ENCODE measurements around the gene DOK3. TPM values are rescaled to one million over a fixed set of nuclear protein-coding genes. Genes with fewer than 3 reads are reported as not detected.

The DOK3 gene, protein sequence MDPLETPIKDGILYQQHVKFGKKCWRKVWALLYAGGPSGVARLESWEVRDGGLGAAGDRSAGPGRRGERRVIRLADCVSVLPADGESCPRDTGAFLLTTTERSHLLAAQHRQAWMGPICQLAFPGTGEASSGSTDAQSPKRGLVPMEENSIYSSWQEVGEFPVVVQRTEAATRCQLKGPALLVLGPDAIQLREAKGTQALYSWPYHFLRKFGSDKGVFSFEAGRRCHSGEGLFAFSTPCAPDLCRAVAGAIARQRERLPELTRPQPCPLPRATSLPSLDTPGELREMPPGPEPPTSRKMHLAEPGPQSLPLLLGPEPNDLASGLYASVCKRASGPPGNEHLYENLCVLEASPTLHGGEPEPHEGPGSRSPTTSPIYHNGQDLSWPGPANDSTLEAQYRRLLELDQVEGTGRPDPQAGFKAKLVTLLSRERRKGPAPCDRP
- polyA plus RNA-seq (2014; cell fraction: cytosol; rRNA removed), result 3.6 and 10.6 TPM in 2 replicates
- polyA plus RNA-seq (2014; cell fraction: nucleus; rRNA removed), result 39.9 and 78.7 TPM in 2 replicates

DNA sequence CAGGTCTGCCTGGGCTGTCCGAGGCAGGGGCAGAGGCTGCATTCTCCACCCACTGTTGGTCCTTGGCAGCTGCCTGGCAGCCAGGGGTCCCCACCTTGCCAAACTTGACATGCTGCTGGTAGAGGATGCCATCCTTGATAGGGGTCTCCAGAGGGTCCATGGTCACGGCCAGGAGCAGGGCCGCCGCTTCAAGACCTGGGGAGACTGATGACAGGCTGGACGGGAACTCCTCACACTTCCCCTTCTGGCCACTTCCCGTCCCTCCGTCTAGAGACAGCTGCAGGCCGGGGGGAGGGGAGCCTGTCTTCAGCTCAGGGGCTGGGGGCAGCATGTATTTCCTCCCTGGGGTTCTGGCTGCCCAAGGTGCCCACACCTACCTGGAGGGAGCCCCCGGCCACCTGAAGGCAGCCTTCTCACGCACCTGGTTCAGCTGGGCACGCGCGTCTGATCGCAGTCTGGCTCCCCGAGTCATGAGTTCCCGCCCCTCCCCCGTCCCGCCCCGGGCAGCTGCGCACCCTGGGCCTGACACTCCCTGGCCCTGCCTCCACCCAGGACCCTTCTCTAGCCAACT is at the start of gene DOK3:
DOK3 (minus strand) TSS at position 446 of the 571 bp plus-strand sequence; CDS start at position 160, 286 bp downstream.
- no peak for DNase-seq (ENCODE audit: low spot score)

DNA sequence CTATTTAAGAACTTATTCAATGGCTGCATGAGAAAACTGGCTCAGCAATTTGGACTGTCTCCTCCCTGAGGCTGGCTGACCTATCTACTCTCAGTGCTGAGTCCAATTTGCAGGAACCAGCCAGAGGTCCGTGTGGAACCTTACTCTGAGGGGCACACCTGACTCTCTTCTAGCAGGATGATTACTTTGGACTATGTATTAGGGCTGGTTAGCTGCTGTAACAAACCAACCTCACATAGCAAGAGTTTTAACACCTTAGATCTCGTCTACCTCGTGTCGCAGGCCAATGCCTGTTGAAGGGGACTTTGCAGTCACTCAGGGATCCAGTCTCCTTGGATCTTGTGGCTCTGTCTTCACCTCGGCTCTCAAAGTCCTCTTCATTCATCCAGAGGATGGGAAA is 48.2 kb upstream of the DOK3 start:
- DNase-seq (ENCODE audit: low spot score), result no peak

- peak; percentile 56 for DNase-seq (ENCODE audit: low spot score)
Measured at GRCh38 chr5:177557041-177557647, 47.5 kb upstream of the DOK3 start.

DNA sequence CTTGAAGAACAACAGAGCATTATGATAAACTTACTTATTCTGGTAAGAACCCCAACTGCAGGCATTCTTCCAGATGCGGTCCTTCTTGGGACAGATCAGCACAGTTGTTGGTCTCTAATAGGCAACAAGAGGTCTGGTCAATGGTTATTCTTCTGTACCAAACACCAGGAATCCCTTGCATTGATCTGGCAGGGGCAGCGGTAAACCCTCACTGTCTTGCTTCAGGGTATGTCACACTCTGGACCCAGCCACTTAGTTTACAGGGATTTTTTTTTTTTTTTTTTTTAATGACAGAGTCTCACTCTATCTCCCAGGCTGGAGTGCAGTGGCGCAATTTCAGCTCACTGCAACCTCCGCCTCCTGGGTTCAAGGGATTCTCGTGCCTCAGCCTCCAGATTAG is 46.0 kb upstream of the DOK3 start:
- no peak for DNase-seq (ENCODE audit: low spot score)

DNA sequence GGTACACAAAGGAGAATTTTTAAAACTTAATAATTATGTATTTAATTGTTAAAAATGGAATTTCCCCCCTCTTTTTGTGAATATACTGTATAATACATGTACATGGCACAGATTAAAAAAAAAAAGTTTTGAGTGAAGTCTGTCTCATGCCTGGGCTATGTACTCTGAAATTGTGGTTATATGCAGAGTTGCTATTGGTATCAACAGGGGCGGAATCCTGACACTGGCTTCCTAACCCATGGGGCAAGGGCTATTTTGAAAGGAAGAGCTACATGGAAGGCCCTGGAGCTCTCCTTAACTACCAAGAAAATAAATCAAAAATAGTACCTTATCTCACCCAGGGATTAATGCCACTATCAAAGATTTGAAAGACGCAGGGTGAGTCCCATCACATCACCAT is 45.6 kb upstream of the DOK3 start:
- DNase-seq (ENCODE audit: low spot score), result no peak

- peak; percentile 92 for DNase-seq (ENCODE audit: low spot score)
Measured at GRCh38 chr5:177554474-177555111, 45.0 kb upstream of the DOK3 start, which contains the start of gene FAM193B. TSS of gene FAM193B (minus strand) at chr5:177554563. CDS start at chr5:177554458, 105 bp downstream.

GRCh38 chr5:177553671-177554429 is 44.2 kb upstream of the DOK3 start:
- DNase-seq (ENCODE audit: low spot score), result no peak

DNA sequence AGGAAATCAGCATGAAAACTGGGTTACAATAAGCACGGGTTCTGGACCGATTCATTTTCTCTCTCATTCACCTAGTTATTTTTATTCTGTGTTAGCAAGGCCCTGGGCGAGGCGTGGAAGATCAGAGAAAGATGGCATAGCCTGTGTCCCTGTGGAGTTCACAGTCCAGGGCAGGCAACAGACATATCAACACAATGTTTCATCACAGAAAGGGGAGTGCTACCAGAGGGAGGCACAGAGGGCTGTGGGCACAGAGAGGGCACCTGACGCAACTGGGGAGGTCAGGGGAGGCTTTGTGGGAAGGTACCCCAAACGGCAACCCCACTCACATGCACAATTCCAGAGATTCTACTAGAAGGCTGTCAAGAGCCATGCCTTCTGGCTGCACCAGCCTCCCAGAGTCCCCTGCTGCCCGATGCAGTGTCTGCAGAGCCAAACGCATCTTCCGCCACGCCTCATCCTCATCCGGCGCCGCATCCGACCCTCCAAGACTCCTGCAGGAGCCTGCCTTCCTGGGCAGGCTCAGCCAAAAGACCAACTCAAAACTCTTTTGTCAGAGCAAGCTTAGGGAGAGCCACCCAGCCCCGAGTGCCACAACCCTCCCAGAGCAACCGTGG is 43.3 kb upstream of the DOK3 start:
- DNase-seq (ENCODE audit: low spot score), result no peak

- DNase-seq (ENCODE audit: low spot score), result no peak
Measured at GRCh38 chr5:177550122-177550521, 40.5 kb upstream of the DOK3 start.

DNA sequence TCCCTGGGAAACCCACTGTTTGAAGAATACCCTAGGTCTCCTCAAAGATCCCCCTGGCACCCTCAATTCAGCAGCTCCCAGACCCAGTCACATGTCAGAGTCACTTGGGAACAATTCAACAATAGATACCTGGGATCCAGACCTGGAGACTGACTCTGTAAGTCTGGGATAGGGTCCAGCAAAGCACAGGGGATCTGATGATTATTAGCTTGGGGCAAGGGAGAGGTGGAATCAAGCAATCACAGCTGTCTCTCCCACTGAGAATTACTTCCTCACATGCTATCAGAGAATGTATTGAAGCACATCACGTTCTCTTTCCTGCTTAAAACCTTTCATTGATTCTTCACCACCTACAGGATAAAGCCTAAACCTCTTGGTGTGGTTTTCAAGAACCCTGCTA is 38.9 kb upstream of the DOK3 start:
- no peak for DNase-seq (ENCODE audit: low spot score)

- no peak for DNase-seq (ENCODE audit: low spot score)
Measured at GRCh38 chr5:177547736-177548135, 38.1 kb upstream of the DOK3 start.

DNA sequence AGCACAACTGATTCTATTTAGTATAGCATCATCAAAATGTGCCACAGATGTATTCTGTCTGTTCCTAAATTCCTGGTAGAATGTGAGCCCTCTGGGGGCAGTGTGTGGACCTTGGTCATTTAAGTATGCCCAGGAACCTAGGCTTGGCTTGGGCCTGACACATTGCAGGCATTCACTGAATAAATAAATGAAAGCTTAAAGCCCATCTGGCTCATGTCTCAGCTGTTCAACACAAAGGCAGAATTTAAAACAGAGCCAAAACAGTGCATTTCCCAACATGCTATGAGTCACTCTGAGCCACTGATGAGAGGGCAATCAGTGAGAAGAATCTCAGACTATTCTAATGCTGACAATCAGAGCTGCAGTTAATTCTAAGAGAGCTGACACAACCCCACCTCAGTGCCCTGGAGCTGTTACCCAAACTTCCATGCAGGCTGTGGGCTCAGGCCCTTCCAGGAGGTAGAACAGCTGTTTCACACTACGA is 36.7 kb upstream of the DOK3 start:
- DNase-seq (ENCODE audit: low spot score), result no peak

DNA sequence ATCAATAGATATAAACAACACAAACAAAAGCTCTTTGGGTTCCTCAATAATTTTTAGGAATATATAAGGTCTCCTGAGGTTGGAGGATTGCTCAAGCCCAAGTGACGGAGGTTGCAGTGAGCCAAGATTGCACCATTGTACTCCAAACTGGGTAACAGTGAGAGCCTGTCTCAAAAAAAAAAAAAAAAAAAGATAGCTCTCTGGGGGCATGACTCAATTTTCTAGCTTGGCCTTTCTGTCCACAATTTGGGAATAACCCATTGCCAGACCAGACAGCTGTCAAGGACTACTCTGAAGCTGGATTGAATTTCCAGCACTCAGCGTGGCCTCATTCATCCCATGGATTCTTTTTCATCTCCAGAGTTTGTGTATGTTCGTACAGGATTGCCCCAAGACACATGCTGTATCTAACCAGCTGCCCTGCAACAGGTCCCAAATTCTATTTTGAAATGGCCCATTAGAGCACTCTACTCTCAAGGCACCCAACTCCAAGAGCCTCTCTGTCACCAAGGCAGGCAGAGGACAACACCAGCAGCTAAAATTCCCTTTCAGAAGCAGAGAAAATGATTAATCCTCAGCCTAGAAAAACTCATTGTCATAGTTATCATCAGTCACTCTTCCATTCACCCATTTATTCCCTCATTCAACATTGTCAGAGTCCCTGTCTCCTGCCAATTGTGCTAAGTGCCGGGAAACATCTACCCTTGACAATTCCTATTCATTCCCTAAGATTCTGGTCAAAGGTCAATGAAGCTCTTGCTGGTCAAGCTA is 36.0 kb upstream of the DOK3 start:
- no peak for DNase-seq (ENCODE audit: low spot score)

DNA sequence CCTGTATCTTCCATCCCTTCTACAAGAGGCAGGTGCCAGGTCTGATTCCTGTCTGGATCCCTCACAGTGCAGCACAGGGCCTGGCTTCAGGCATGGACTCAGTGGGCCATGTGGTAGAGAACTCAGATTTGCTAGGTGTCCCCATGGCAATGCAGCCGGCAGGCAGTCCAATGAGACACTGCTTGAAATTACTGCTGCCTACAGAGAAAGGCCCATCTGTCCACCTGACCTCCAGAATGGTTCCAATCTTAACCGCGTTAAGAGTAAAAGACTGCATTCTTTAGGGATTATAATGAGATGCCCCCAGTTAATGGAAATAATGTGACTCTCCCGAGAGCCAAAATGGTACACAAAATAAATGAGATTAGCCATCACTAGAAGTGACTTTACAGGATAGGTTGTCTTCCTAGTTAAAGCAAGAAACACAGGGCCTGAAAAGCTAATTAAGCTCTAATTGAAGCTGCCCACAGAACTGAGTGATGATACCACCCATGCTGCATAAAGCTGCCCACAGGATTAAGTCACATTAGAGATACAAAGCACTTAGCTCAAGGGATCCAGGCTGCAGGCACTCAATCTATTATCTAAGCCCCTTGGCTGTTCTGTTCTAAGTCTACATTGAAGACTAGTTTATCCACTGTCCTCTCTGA is 33.3 kb upstream of the DOK3 start:
- DNase-seq (ENCODE audit: low spot score), result no peak

- no peak for DNase-seq (ENCODE audit: low spot score)
Measured at GRCh38 chr5:177540438-177540837, 30.8 kb upstream of the DOK3 start.

DNA sequence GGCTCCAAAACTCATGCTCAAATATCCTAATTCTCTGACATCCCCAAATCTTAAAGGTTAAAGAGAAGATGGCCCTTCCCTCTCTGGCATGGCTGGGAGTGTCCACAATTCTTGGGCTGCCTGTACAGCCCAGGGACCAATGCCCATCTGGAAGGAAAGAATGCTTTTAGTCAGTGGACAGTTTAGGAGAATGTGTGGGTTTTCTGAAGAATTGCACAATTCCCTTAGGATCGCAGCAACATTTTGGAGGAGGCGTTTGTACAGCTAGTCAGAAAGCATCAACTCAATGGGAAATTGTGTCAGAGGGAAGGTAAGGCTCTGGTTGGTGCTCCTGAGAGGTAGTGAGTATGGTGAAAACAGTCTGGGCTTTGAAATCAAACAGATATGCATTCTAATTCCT is 29.8 kb upstream of the DOK3 start:
- no peak for DNase-seq (ENCODE audit: low spot score)

- DNase-seq (ENCODE audit: low spot score), result no peak
Measured at GRCh38 chr5:177538876-177539275, 29.2 kb upstream of the DOK3 start.

DNA sequence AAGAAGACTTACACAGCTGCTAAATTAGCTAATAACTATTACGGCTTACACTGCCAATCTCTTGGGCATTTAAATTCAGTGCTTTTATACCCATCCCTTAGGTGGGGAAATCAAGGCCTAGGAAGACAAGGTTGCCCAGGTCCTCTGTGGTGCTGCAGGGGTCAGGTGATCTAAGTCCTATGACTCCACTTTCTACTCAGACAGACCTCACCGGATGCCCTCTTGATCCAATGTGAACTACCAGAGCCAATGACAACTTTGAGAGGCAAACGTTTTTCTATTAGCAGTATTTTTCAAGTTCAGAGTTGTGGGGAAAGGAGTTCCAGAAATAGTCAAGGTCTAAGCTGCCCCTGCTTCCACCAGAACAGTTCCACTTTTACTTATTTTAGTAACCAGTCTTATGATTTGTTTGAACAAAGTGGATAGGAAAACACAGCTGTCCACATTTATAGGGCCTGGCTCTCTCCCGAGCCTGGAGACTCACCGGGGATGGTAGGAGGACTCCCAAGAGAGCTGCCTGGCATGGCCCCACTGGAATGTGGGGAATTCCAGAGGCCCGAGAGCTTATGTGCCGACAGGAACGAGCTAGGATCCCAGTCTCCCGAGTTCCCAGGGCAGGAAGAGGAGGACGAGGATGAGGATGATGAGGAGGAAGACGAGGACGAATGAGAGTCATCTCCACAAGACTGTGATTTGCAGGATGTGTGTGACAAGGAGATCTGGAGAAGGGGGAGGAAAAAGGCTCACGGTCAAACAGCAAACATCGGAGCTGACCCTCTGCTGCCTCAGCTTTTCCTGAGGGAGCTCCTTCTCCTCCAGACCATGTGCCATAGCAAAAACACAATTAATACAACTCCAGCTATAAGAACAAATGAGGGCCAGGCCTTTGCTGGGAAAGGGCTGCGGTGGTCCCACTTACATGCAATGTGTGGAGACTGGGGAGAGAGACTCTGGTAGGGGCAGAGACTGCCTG is 28.0 kb upstream of the DOK3 start:
- no peak for DNase-seq (ENCODE audit: low spot score)
